Activated naive CD8-positive, alpha-beta T cell treated with anti-CD3 and anti-CD28 coated beads, Interleukin-2, amount 10 ng/mL, durations not matched to agents 7 days and 5 days (primary cell): ENCODE results near the gene PPM1E. TPM values are rescaled to one million over a fixed set of nuclear protein-coding genes. Genes with fewer than 3 reads are reported as not detected.
"Not testable (repeated sequence)": the region's sequence is repeated elsewhere in the genome, so short reads cannot be mapped to it uniquely, and the experiment has no call there.

Source experiments
- ATAC-seq: fragments of 150-1000 bp; cut with Tn5 transposase; one replicate; pipeline ENCODE4 v1.10.0; 2021; ENCODE audit warnings: low read depth, moderate library complexity
- POLR2A ChIA-PET: fragments of 350-600 bp; sonication (Branson Sonifier 250); formaldehyde crosslinking; loops from one replicate; lab custom pipeline; 2021; ENCODE audit warnings: antibody characterized with exemption; lab: Charles Lee
- DNase-seq: peaks from one replicate; pipeline ENCODE4 v3.0.0; 2021
- H3K27ac Mint-ChIP-seq: one replicate; pipeline ENCODE4 v1.8.0; 2022; ENCODE audit warnings: mild to moderate bottlenecking, mixed read lengths
- H3K27me3 Mint-ChIP-seq: one replicate; pipeline ENCODE4 v1.8.0; 2022; ENCODE audit warnings: mild to moderate bottlenecking, moderate library complexity, mixed read lengths
- H3K36me3 Mint-ChIP-seq: one replicate; pipeline ENCODE4 v1.8.0; 2021; ENCODE audit warnings: mild to moderate bottlenecking, mixed read lengths
- H3K4me1 Mint-ChIP-seq: one replicate; pipeline ENCODE4 v1.8.0; 2021; ENCODE audit warnings: mixed read lengths
- H3K4me3 Mint-ChIP-seq: one replicate; pipeline ENCODE4 v1.8.0; 2022; ENCODE audit warnings: mild to moderate bottlenecking, moderate library complexity, mixed read lengths
- H3K9me3 Mint-ChIP-seq: one replicate; pipeline ENCODE4 v1.8.0; 2021; ENCODE audit warnings: mixed read lengths
- total RNA-seq, 2 experiments: library from RNA; stranded (reverse); gene quantifications; one replicate each; pipeline ENCODE4 v1.2.3, GENCODE V29; 2021

Gene PPM1E
- total RNA-seq, 2 experiments from 2014 or later = not detected

DNA sequence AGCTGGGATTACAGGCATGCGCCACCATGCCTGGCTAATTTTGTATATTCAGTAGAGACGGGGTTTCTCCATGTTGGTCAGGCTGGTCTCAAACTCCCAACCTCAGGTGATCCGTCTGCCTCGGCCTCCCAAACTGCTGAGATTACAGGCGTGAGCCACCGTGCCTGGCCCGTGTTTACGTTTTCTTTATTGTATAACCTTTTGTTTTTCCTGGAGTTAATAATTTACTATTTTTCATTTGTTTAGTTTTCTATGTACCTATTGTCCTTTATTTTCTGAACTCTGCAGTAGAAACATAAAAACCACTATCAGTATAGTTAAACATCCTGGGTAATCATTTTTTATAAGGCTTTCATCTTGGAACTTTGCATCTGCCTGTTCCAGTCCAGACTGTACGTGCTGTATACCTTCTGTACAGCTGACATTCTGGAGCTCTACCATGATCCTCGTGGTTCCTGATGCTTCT lies 73.6 kb downstream of the PPM1E start:
- H3K27me3 Mint-ChIP-seq = peaks cover 6% of the 10 kb centered on the region
- H3K4me1 Mint-ChIP-seq = no peaks in the 10 kb centered on the region
- no peaks in the 10 kb centered on the region for H3K36me3 Mint-ChIP-seq
- DNase-seq (no peak), ATAC-seq (no peak)
- POLR2A ChIA-PET = no interaction called here
- H3K4me3 Mint-ChIP-seq = no peak overlapping the region
- H3K9me3 Mint-ChIP-seq = peaks cover 2% of the 10 kb centered on the region
- no peak overlapping the region for H3K27ac Mint-ChIP-seq

GRCh38 chr17:58831780-58832179 lies 76.1 kb downstream of the PPM1E start:
- DNase-seq (no peak), ATAC-seq (no peak)
- H3K27ac Mint-ChIP-seq = no peak overlapping the region
- no peaks in the 10 kb centered on the region for H3K36me3 Mint-ChIP-seq
- no peaks in the 10 kb centered on the region for H3K4me1 Mint-ChIP-seq
- no peak overlapping the region for H3K4me3 Mint-ChIP-seq
- peaks cover 2% of the 10 kb centered on the region for H3K9me3 Mint-ChIP-seq
- H3K27me3 Mint-ChIP-seq = peaks cover 13% of the 10 kb centered on the region
- POLR2A ChIA-PET = no interaction called here

- Mint-ChIP-seq H3K27ac (no peak overlapping the region), H3K9me3 (peaks cover 2% of the 10 kb centered on the region), H3K4me1 (no peaks in the 10 kb centered on the region), H3K36me3 (no peaks in the 10 kb centered on the region), H3K4me3 (no peak overlapping the region), H3K27me3 (peaks cover 13% of the 10 kb centered on the region)
- DNase-seq (no peak), ATAC-seq (no peak)
- POLR2A ChIA-PET = no interaction called here
Observed at GRCh38 chr17:58832514-58832913, 76.9 kb downstream of the PPM1E start.

DNA sequence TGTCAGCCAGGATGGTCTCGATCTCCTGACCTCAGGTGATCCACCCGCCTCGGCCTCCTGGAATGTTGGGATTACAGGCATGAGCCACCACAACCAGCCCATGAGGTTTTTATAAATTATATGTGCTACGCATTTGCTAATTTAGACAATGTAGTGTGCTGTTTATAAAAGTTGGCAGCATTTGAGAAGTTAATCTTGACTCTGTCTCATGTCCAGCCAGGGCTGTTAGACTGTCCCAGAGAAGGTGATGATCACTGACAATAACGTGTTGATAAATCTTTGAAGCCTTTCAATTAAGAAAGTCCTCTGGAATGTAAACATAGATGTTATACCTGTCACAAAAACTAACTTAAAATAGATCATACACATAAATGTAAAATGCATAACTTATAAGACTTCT lies 82.0 kb downstream of the PPM1E start:
- Mint-ChIP-seq H3K4me1 (no peaks in the 10 kb centered on the region), H3K9me3 (no peaks in the 10 kb centered on the region), H3K4me3 (no peak overlapping the region), H3K36me3 (no peaks in the 10 kb centered on the region), H3K27me3 (peaks cover 25% of the 10 kb centered on the region), H3K27ac (no peak overlapping the region)
- ATAC-seq (no peak), DNase-seq (no peak)
- POLR2A ChIA-PET = no interaction called here

- peaks cover 17% of the 10 kb centered on the region for H3K27me3 Mint-ChIP-seq
- POLR2A ChIA-PET = no interaction called here
- DNase-seq = no peak
Observed at GRCh38 chr17:58840820-58841612, 85.4 kb downstream of the PPM1E start.

GRCh38 chr17:58846413-58846812 lies 90.8 kb downstream of the PPM1E start:
- H3K27ac Mint-ChIP-seq, H3K4me3 Mint-ChIP-seq, H3K9me3 Mint-ChIP-seq, DNase-seq, ATAC-seq, H3K4me1 Mint-ChIP-seq, POLR2A ChIA-PET, H3K36me3 Mint-ChIP-seq: not testable (repeated sequence)
- H3K27me3 Mint-ChIP-seq = peaks cover 15% of the 10 kb centered on the region

More at GRCh38 chr17:58840820-58841612, 85.4 kb downstream of the PPM1E start:
- no peaks in the 10 kb centered on the region for H3K9me3 Mint-ChIP-seq
- H3K4me3 Mint-ChIP-seq = no peak overlapping the region
- H3K4me1 Mint-ChIP-seq = no peaks in the 10 kb centered on the region
- H3K27ac Mint-ChIP-seq = no peak overlapping the region
- ATAC-seq = no peak
- H3K36me3 Mint-ChIP-seq = no peaks in the 10 kb centered on the region

GRCh38 chr17:58850106-58850505 lies 94.5 kb downstream of the PPM1E start:
- Mint-ChIP-seq H3K9me3 (peaks cover 10% of the 10 kb centered on the region), H3K27me3 (peaks cover 23% of the 10 kb centered on the region)
- H3K4me1 Mint-ChIP-seq, POLR2A ChIA-PET, H3K36me3 Mint-ChIP-seq, DNase-seq, H3K27ac Mint-ChIP-seq, ATAC-seq, H3K4me3 Mint-ChIP-seq: not testable (repeated sequence)

GRCh38 chr17:58865301-58865700 lies 109.6 kb downstream of the PPM1E start:
- POLR2A ChIA-PET = no interaction called here
- Mint-ChIP-seq H3K4me1 (no peaks in the 10 kb centered on the region), H3K9me3 (no peaks in the 10 kb centered on the region), H3K27ac (no peak overlapping the region), H3K4me3 (no peak overlapping the region), H3K36me3 (no peaks in the 10 kb centered on the region), H3K27me3 (peaks cover 13% of the 10 kb centered on the region)
- ATAC-seq (no peak), DNase-seq (no peak)

DNA sequence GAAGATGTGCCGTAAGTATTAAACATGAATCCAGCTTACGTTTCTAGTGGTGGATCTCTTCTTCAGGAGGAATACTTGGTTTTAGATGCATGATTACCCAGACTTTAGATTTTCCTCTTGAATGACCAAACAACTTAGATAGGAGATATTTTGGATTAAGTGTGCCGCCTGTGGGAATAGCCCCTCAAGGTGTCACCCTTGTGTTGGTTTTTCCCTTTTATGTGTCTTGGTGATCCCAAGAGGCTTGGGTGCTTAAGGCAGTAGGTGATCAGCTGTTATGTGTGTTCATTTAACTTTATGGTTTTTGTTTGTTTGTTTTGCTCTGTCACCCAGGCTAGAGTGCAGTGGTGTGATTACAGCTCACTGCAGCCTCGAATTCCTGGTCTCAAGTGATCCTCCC lies 115.1 kb downstream of the PPM1E start:
- H3K9me3 Mint-ChIP-seq = no peaks in the 10 kb centered on the region
- no peak overlapping the region for H3K27ac Mint-ChIP-seq
- DNase-seq (no peak), ATAC-seq (no peak)
- H3K36me3 Mint-ChIP-seq = no peaks in the 10 kb centered on the region
- peaks cover 17% of the 10 kb centered on the region for H3K27me3 Mint-ChIP-seq
- POLR2A ChIA-PET = no interaction called here
- no peak overlapping the region for H3K4me3 Mint-ChIP-seq
- no peaks in the 10 kb centered on the region for H3K4me1 Mint-ChIP-seq

GRCh38 chr17:58873926-58874325 lies 118.3 kb downstream of the PPM1E start:
- Mint-ChIP-seq H3K4me1 (no peaks in the 10 kb centered on the region), H3K27me3 (peaks cover 12% of the 10 kb centered on the region), H3K36me3 (no peaks in the 10 kb centered on the region), H3K4me3 (no peak overlapping the region), H3K27ac (no peak overlapping the region), H3K9me3 (no peaks in the 10 kb centered on the region)
- DNase-seq = no peak
- ATAC-seq = no peak
- POLR2A ChIA-PET = no interaction called here

- H3K27ac Mint-ChIP-seq = no peak overlapping the region
- H3K36me3 Mint-ChIP-seq = no peaks in the 10 kb centered on the region
- no peaks in the 10 kb centered on the region for H3K9me3 Mint-ChIP-seq
- POLR2A ChIA-PET = no interaction called here
- H3K4me3 Mint-ChIP-seq = no peak overlapping the region
- DNase-seq = no peak
- ATAC-seq = no peak
- peaks cover 18% of the 10 kb centered on the region for H3K27me3 Mint-ChIP-seq
- no peaks in the 10 kb centered on the region for H3K4me1 Mint-ChIP-seq
Observed at GRCh38 chr17:58875261-58875660, 119.6 kb downstream of the PPM1E start.

- POLR2A ChIA-PET = interaction anchor here (0.6 kb wide), 1 partner anchor 70 kb away, joined by 6 read pairs; no protein-coding TSS in a partner anchor
- Mint-ChIP-seq H3K4me1 (no peaks in the 10 kb centered on the region), H3K4me3 (no peak overlapping the region), H3K9me3 (no peaks in the 10 kb centered on the region), H3K27me3 (peaks cover 19% of the 10 kb centered on the region), H3K27ac (no peak overlapping the region), H3K36me3 (no peaks in the 10 kb centered on the region)
- DNase-seq (no peak), ATAC-seq (no peak)
Observed at GRCh38 chr17:58884161-58884560, 128.5 kb downstream of the PPM1E start.

GRCh38 chr17:58886514-58886913 lies 130.9 kb downstream of the PPM1E start:
- Mint-ChIP-seq H3K9me3 (no peaks in the 10 kb centered on the region), H3K27ac (no peak overlapping the region), H3K4me1 (no peaks in the 10 kb centered on the region), H3K4me3 (no peak overlapping the region), H3K36me3 (no peaks in the 10 kb centered on the region), H3K27me3 (peaks cover 11% of the 10 kb centered on the region)
- DNase-seq (no peak), ATAC-seq (no peak)
- POLR2A ChIA-PET = no interaction called here

DNA sequence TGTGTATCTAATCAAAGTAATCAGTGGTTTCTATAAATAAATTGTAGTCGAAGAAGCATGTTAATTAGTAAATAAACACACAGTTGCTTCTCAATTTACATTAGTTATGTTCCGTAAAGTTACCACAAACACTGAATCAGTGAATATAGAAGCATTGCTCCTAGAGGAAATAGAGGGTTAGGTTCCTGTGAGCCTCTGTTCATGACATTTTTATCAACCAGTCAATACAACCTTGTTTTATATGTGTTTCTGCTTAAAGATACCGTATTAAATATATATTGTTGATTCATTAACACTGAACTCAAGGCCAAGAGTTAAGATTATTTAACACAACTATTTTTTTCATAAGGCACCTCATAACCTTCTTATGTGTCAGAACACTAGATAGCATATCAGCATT lies 134.3 kb downstream of the PPM1E start:
- H3K4me3 Mint-ChIP-seq = no peak overlapping the region
- no peak overlapping the region for H3K27ac Mint-ChIP-seq
- no peaks in the 10 kb centered on the region for H3K36me3 Mint-ChIP-seq
- H3K9me3 Mint-ChIP-seq = peaks cover 1% of the 10 kb centered on the region
- H3K27me3 Mint-ChIP-seq = peaks cover 9% of the 10 kb centered on the region
- no peak for ATAC-seq
- no peaks in the 10 kb centered on the region for H3K4me1 Mint-ChIP-seq
- POLR2A ChIA-PET = no interaction called here
- DNase-seq = no peak
